NT2/D1 (cell line): Measurements from ENCODE around the gene ATP8B2.

Experiments used
- SUZ12 ChIP-seq: IDR thresholded peaks from 2 replicates; pipeline ENCODE4 v1.6.1; 2011; ENCODE audit not compliant: insufficient read length, insufficient read depth; ENCODE audit errors: extremely low read depth
- YY1 ChIP-seq: IDR thresholded peaks from 2 replicates; pipeline ENCODE4 v1.6.1; 2011; ENCODE audit not compliant: insufficient read length, insufficient read depth
- ZNF274 ChIP-seq: IDR thresholded peaks from 2 replicates; pipeline ENCODE4 v1.6.1; 2011; ENCODE audit warnings: mild to moderate bottlenecking, low read depth, low read length

- no peak for TF ChIP-seq ZNF274
- TF ChIP-seq YY1, result no peak
- TF ChIP-seq SUZ12, result no peak
Measured at GRCh38 chr1:154301582-154301981, 23.7 kb upstream of the ATP8B2 start.
